Left lung (tissue), 10 donors: ENCODE data around the gene UBR7. TPM values are rescaled to one million over a fixed set of nuclear protein-coding genes. Genes with fewer than 3 reads are reported as not detected.

Experiments used
- ATAC-seq: fragments of 200-7000 bp; cut with Tn5 transposase; one replicate; pipeline ENCODE4 v1.9.1; 2020; ENCODE audit warnings: moderate library complexity
- DNase-seq, 4 donors: peaks; one replicate each; pipeline ENCODE4 v3.0.0-alpha.2; 2013 to 2020
- H3K27ac ChIP-seq, 2 donors: fragments of 200-600 bp; sonication (generic) in 1 of 2; one replicate each; pipeline versions ENCODE4 v1.5.0 to v1.8.0; 2020 to 2021
- H3K27me3 ChIP-seq, 2 donors: fragments of 200-600 bp; sonication (generic) in 1 of 2; one replicate each; pipeline versions ENCODE4 v1.5.0 to v1.8.0; 2020 to 2021
- H3K36me3 ChIP-seq, 2 donors: fragments of 200-600 bp; sonication (generic) in 1 of 2; one replicate each; pipeline versions ENCODE4 v1.5.0 to v1.8.0; 2020 to 2021
- H3K4me1 ChIP-seq, 2 donors: fragments of 200-600 bp; one replicate each; pipeline ENCODE4 v1.8.0; 2021
- H3K4me3 ChIP-seq, 2 donors: fragments of 200-600 bp; sonication (generic) in 1 of 2; one replicate each; pipeline versions ENCODE4 v1.5.0 to v1.8.0; 2020 to 2021; ENCODE audit warnings: mild to moderate bottlenecking in 1 of 2
- H3K9me3 ChIP-seq, 2 donors: fragments of 200-600 bp; sonication (generic) in 1 of 2; one replicate each; pipeline versions ENCODE4 v1.5.0 to v1.8.0; 2020 to 2021
- intact Hi-C, 2 donors: fragments of 100-400 bp; cut with DNase I; formaldehyde crosslinking; loops; one replicate each; pipeline versions ENCODE4 v1.11.2 to v1.14.2; 2022
- polyA plus RNA-seq, 6 donors: library from polyadenylated mRNA; unstranded; fragments of 120-200 nt; gene quantifications; one replicate each; pipeline ENCODE4 v1.2.1, GENCODE V29; 2013; ENCODE audit not compliant: insufficient read length in 6 of 6
- total RNA-seq, 2 donors: library from RNA; stranded (reverse); fragmentation: NEBNext Ultra II Directional; extraction: Animal tissue kit (Norgen Biotek cat#: 25700); gene quantifications; one replicate each; pipeline ENCODE4 v1.2.1, GENCODE V29; 2021
- TF ChIP-seq, protein P1 (sequence below), 2 donors: fragments of 200-600 bp; sonication (generic) in 1 of 2; IDR thresholded peaks; one replicate each; pipeline versions ENCODE4 v1.5.0 to v1.8.0; 2021; ENCODE audit warnings: antibody characterized with exemption in 2 of 2
- donor health status: DM: no; HTN: yes; CAD: no.
- donor health status: DM: no; HTN: no; CAD: no.

Gene UBR7
- total and polyA plus RNA-seq, 8 donors, result 19.4 to 37.3 (median 30.4) TPM

DNA sequence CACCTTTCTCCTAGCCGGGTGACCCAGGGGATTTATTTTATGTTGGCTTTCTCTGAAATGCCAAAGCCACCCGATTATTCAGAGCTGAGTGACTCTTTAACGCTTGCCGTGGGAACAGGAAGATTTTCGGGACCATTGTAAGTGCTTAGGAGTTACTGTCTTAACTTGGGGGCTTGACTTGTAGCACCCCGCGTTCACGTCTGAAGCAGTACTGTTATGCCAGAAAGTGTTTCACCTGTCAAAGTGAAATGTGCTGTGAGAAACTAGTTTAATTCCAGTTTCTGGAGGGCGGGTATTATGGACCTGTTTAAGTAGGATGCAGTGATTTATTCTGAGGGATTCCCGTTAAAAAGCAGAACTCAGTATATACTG is 21.7 kb upstream of the UBR7 start:
- TF ChIP-seq, protein P1, sequence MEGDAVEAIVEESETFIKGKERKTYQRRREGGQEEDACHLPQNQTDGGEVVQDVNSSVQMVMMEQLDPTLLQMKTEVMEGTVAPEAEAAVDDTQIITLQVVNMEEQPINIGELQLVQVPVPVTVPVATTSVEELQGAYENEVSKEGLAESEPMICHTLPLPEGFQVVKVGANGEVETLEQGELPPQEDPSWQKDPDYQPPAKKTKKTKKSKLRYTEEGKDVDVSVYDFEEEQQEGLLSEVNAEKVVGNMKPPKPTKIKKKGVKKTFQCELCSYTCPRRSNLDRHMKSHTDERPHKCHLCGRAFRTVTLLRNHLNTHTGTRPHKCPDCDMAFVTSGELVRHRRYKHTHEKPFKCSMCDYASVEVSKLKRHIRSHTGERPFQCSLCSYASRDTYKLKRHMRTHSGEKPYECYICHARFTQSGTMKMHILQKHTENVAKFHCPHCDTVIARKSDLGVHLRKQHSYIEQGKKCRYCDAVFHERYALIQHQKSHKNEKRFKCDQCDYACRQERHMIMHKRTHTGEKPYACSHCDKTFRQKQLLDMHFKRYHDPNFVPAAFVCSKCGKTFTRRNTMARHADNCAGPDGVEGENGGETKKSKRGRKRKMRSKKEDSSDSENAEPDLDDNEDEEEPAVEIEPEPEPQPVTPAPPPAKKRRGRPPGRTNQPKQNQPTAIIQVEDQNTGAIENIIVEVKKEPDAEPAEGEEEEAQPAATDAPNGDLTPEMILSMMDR (IDR thresholded peaks at IDR 0.05), result no peak
- DNase-seq (no peak), ATAC-seq (no peak)
- peaks cover 17 to 41% of the 10 kb centered on the region in 2 donors for H3K4me1 ChIP-seq
- no peaks in the 10 kb centered on the region for H3K27me3 ChIP-seq
- H3K27ac ChIP-seq, result peak overlapping the region; percentile 93 to 97
- intact Hi-C loops, result no loop called here
- H3K4me3 ChIP-seq, result peak overlapping the region; percentile 90 to 94
- no peaks in the 10 kb centered on the region for H3K9me3 ChIP-seq
- peaks cover 0 to 34% of the 10 kb centered on the region in 2 donors for H3K36me3 ChIP-seq

DNA sequence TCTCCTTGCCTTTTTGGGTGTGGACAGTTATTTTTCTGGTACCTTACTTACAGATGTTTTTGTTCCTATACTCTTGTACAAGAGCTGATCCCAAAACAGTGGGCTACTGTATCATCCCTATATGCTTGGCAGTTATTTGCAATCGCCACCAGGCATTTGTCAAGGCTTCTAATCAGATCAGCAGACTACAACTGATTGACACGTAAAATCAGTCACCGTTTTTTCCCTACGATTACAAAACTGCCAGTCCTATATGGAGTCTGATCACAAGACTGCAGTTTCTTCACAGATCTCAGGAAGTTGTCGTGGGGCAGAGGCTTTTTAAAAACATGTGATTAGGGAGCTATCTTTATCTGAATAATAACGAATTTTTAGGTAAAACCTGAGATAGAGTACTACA is 20.6 kb upstream of the UBR7 start:
- Histone ChIP-seq H3K27ac (peak overlapping the region in 1 of 2 donors; percentile 97), H3K4me1 (peaks cover 17 to 41% of the 10 kb centered on the region in 2 donors), H3K9me3 (no peaks in the 10 kb centered on the region), H3K36me3 (peaks cover 0 to 39% of the 10 kb centered on the region in 2 donors), H3K4me3 (peak overlapping the region in 1 of 2 donors; percentile 94), H3K27me3 (no peaks in the 10 kb centered on the region)
- ATAC-seq, result no peak
- intact Hi-C loops, result no loop called here
- no peak for DNase-seq
- TF ChIP-seq, protein P1 (IDR thresholded peaks at IDR 0.05), result no peak

DNA sequence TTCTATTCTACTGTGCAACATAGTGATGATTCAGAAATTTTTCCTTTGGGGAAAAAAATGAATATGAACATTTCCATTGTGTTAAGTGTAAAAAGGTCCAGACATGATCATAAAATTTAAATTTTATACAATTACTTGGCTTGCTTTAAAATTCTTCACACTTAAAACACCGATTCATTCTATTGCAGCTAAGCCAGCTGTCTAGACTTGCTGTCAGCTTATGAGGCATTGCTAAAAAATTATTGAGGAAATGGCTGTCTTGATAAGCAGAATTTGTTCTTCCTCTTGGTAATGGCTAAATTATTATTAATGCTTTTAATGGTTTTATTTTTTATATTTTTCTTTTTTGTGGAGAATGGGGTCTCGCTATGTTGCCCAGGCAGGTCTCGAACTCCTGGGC is 20.1 kb upstream of the UBR7 start:
- peaks cover 17 to 41% of the 10 kb centered on the region in 2 donors for H3K4me1 ChIP-seq
- intact Hi-C loops, result no loop called here
- no peak overlapping the region for H3K27ac ChIP-seq
- DNase-seq (no peak), ATAC-seq (no peak)
- peak overlapping the region in 1 of 2 donors; percentile 94 for H3K4me3 ChIP-seq
- no peaks in the 10 kb centered on the region for H3K9me3 ChIP-seq
- TF ChIP-seq, protein P1 (IDR thresholded peaks at IDR 0.05), result no peak
- no peaks in the 10 kb centered on the region for H3K27me3 ChIP-seq
- H3K36me3 ChIP-seq, result peaks cover 0 to 36% of the 10 kb centered on the region in 2 donors

DNA sequence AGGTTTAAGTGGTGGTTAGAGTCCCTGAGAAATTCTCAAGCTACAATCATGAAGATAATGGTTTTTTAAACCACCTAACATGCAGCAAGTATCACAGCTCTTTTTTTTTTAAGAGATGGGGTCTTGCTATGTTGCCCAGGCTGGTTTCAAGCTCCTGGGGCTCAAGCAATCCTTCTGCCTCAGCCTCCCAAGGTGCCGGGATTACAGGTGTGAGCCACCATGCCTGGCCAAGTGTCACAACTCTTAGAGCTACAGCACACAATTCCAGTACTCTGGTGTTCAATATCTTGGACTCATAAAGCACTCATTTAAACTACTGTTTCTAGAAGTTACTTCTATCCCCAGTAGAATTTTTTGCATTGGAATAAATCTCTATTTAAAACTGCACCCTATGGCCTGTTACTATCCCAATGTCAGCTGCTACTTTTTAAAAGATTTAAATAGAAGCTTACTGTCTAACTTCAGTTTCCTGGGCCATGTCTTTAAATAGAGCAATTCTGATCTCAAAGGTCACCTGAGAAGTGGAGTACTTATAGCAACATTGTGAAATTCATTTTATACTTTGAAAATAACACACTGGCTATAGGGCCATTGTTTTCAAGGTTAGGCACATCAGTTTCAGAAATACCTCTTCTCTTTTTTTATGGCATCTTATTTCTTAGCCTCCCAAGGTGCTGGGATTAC is 11.6 kb upstream of the UBR7 start:
- DNase-seq (no peak), ATAC-seq (peak; percentile 41)
- Histone ChIP-seq H3K4me1 (no peaks in the 10 kb centered on the region), H3K27me3 (no peaks in the 10 kb centered on the region), H3K36me3 (peaks cover 0 to 8% of the 10 kb centered on the region in 2 donors), H3K27ac (no peak overlapping the region), H3K9me3 (no peaks in the 10 kb centered on the region), H3K4me3 (no peak overlapping the region)
- TF ChIP-seq, protein P1 (IDR thresholded peaks at IDR 0.05), result no peak
- intact Hi-C loops, result no loop called here

DNA sequence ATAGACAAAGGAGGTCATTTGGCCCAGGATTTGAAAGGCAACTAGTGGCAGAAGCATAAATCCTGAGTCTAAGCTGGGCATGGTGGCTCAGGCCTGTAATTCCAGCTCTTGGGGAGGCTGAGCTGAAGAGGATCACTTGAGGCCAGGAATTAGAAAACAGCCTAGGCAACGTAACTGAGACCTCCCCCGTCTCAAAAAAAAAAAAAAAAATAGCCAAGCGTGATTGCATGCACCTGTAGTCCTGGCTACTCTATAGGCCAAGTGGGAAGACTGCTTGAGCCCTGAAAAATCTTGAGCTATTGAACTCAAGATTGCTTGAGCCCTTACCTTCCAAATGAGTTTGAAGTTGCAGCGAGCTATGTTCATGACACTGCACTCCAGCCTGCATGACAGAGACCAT is 8.0 kb upstream of the UBR7 start:
- Histone ChIP-seq H3K27me3 (no peaks in the 10 kb centered on the region), H3K36me3 (no peaks in the 10 kb centered on the region), H3K27ac (no peak overlapping the region), H3K4me1 (no peaks in the 10 kb centered on the region), H3K4me3 (no peak overlapping the region), H3K9me3 (no peaks in the 10 kb centered on the region)
- intact Hi-C loops, result no loop called here
- no peak for ATAC-seq
- DNase-seq, result no peak
- TF ChIP-seq, protein P1 (IDR thresholded peaks at IDR 0.05), result no peak
